H7 (cell line): ENCODE data around the gene GRHPR. TPM values are rescaled to one million over a fixed set of nuclear protein-coding genes. Genes with fewer than 3 reads are reported as not detected.
"Not testable (repeated sequence)": the region's sequence is repeated elsewhere in the genome, so short reads cannot be mapped to it uniquely, and the experiment has no call there.

Experiments
- DNase-seq: peaks from one replicate; pipeline ENCODE4 v3.0.0; 2012
- H3K27me3 ChIP-seq: 2 replicates; pipeline ENCODE4 v1.6.0; 2011; ENCODE audit warnings: mild to moderate bottlenecking, low read length; ENCODE audit not compliant: control insufficient read depth, insufficient read depth
- H3K36me3 ChIP-seq: replicated peaks from 2 replicates; pipeline ENCODE4 v1.5.1; 2011; ENCODE audit warnings: low read length; ENCODE audit not compliant: control insufficient read depth, insufficient read depth
- H3K4me3 ChIP-seq: 2 replicates; pipeline ENCODE4 v1.5.1; 2011; ENCODE audit warnings: low read depth, mild to moderate bottlenecking, control low read depth, low read length, moderate library complexity; ENCODE audit not compliant: insufficient read depth
- total RNA-seq: library from RNA; depleted of rRNA; stranded (reverse); fragments of >200 nt; shearing (Covaris generic); gene quantifications from 2 replicates; pipeline ENCODE4 v1.2.3, GENCODE V29; 2014

The GRHPR gene
- total RNA-seq, 1 experiment from 2014 or later = 170 TPM

DNA sequence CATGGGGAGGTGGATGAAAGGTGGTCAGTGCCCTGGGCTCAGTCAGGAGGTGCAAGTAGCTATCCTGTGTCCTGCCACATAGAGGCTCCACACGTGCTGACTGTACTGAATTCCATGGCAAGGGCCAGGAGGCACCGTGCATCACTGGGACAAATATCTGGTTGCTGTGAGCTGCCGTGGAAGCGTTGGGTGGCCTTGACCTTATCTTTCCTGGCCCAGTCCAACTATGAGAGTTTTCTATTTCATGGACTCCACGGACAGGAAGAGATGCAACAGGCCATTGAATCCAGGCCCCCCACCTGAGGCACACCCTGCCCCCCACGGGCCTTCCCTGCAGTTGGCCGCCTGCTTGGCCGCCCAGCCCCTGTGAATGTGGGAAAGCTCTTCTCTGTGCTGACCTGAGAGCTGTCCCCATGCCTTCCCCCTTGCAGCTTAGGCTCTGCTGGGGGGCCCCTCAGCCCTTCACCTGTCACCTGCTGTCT lies 1.7 kb downstream of the GRHPR start:
- Histone ChIP-seq H3K36me3 (peaks cover 24% of the 10 kb centered on the region), H3K27me3 (no peaks in the 10 kb centered on the region), H3K4me3 (no peak overlapping the region)
- DNase-seq = no peak

DNA sequence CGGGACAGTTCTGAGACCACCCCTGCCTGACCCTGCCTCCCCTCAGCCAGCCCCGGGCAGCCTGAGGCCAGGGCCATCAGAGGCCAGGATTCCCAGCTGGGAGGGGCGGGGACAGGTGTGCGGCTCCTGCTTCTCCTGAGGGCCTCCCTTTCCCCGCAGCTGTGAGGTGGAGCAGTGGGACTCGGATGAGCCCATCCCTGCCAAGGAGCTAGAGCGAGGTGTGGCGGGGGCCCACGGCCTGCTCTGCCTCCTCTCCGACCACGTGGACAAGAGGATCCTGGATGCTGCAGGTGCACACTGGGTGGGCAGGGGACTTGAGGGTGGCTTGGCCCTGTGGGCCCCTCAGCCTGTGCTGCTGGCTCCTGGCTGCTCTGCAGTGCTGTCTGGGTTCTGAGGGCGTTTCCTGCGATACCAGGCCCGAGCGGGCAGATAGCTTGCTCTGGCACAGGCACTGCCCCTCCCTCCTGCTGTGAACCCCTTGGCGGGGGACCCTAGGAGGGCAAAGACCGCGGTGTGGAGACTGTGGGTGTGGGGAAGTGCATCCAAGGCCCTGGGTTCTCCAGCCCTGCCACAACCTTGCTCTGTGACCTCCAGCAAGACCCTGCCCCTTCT lies 2.3 kb downstream of the GRHPR start:
- DNase-seq = peak; percentile 74
- Histone ChIP-seq H3K36me3 (peaks cover 26% of the 10 kb centered on the region), H3K27me3 (no peaks in the 10 kb centered on the region), H3K4me3 (no peak overlapping the region)

DNA sequence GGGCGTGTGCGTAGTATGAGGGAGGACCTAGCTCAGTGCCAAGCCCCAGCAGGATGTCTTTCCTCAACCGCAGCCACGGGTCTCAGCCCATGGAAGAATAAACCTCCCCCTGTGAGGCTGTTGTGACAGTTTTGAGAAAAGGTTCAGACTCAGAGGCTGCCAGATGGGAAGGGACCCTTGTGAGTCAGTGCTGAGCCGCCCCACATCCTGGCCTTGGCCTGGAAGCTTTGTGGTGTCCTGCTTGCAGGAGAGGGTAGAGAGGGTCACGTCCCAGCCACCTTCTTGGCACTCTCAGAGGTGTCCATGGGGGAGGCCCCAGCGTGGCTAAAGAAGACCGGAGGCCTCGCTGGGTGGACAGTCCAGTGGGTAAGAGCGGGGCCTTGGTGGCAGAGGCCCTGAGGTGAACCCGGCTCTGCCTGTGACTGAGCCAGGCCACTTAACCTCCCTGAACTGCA lies 2.8 kb downstream of the GRHPR start:
- peaks cover 28% of the 10 kb centered on the region for H3K36me3 ChIP-seq
- DNase-seq = no peak
- no peaks in the 10 kb centered on the region for H3K27me3 ChIP-seq
- H3K4me3 ChIP-seq = no peak overlapping the region

DNA sequence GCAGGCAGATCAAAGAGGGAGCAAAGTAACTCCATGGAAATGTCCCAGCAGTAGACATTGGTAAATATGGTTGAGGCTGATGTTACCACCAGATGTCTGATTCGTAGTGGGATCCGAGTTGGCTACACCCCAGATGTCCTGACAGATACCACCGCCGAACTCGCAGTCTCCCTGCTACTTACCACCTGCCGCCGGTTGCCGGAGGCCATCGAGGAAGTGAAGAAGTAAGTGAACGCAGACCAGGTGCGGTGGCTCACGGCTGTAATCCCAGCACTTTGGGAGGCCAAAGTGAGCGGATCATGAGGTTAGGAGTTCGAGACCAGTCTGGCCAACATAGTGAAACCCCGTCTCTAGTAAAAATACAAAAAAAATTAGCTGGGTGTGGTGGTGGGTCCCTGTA lies 3.9 kb downstream of the GRHPR start:
- H3K4me3 ChIP-seq, DNase-seq, H3K27me3 ChIP-seq: not testable (repeated sequence)
- H3K36me3 ChIP-seq = peaks cover 30% of the 10 kb centered on the region

DNA sequence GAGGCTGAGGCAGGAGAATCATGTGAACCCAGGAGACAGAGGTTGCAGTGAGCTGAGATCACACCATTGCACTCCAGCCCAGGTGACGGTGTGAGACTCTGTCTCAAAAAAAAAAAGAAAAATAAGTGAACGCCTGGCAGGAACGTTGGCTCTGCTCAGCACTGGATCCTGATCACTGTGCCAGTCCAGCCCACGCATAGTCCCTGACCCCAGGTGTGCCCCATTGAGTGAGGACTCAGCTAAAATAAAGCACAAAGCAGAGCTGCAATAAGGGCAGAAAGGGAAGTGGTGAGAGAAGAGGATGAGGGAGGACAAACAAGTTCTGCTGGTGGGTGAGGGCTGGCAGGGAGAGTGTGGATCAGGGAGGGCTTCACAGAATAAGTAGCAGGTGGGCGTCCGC lies 4.3 kb downstream of the GRHPR start:
- Histone ChIP-seq H3K4me3 (no peak overlapping the region), H3K36me3 (peaks cover 31% of the 10 kb centered on the region), H3K27me3 (no peaks in the 10 kb centered on the region)
- DNase-seq = no peak

DNA sequence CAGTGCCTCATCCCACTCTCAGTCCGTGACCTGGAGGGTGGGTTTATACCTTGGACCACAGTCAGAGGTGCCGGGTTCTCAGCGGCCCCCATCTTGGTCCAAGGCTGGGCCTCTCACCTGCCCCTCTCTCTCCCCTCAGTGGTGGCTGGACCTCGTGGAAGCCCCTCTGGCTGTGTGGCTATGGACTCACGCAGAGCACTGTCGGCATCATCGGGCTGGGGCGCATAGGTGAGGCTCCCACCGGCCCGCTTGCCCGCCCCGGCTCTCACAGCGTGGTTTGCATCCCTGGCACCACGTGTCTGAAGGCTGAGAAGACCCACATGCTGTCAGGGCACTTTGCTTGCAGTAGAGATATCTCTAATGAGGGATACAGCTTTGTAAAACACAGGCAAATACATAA lies 5.8 kb downstream of the GRHPR start:
- H3K4me3 ChIP-seq = no peak overlapping the region
- no peaks in the 10 kb centered on the region for H3K27me3 ChIP-seq
- DNase-seq = no peak
- H3K36me3 ChIP-seq = peaks cover 36% of the 10 kb centered on the region

DNA sequence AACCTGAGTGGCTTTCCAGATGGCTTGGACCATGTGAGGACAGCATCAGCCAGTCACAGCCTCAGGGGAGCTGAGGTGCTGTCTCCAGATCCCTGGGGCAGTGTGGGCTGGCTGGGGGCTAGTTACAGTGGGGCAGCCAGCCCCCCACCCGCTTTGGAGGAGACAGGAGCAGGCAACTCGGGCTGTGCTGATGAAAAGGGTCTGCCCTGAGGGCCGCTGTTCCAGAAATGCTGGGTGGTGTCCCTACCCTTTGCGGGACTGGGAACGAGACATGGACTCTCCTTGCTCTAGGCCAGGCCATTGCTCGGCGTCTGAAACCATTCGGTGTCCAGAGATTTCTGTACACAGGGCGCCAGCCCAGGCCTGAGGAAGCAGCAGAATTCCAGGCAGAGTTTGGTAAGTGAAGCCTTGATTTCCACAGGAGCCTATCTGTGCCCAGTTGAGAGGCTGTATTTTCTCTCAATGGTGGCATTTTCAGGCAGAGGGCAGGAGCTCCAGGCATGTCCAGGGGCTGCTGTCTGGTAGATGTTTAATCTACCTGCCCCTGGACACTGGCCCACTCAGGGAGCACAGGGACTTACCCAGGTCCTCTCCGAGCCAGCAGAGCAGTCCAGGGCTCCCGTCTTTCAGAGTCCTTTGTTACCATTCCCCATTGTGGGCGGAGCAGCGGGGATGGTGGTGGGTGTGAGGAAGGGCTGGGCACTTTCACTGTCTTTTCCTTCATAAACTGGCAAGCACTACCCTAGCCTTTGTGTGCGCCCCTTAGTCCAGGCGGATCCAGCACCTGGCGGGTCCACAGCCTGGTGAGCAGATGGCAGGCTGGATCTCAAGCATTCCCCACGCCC lies 7.2 kb downstream of the GRHPR start:
- no peaks in the 10 kb centered on the region for H3K27me3 ChIP-seq
- no peak overlapping the region for H3K4me3 ChIP-seq
- DNase-seq = no peak
- peaks cover 35% of the 10 kb centered on the region for H3K36me3 ChIP-seq

DNA sequence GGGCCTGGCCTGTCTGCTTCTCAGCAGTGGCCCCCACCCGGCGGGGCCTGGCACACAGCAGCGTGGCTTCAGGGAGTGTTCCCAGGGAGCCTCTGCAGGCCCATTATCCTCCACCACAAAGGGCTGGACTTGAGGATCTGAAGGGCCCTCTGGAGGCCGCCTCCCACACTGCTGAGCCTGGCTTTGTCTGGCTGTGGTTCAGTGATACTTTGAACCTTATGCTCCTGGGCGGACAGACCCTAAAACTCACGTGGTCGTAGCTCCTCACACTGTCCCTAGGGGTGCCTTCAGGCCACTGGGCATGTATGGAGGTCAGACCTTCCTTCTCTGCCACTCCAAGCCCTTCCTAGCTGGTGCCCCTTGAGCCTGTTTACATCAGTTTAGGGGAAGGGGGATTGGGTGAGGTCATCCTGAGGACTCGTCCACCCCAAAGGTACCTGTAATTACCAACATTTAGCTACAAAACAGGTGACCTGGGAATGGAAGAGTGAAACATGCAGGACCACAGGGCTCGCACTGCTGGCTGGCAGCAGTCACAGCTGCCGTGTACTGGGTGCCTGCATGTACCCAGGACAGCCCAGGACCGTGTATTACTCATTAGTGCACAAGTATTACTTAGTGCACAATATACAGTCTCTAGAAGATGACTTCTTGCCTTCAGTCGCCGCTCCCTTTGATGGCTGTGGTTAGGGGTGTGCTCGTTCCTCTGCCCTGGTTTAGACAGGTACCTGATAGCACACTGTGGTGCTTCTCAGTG lies 8.5 kb downstream of the GRHPR start:
- no peak overlapping the region for H3K4me3 ChIP-seq
- H3K27me3 ChIP-seq = no peaks in the 10 kb centered on the region
- H3K36me3 ChIP-seq = peaks cover 36% of the 10 kb centered on the region
- peak; percentile 80 for DNase-seq

DNA sequence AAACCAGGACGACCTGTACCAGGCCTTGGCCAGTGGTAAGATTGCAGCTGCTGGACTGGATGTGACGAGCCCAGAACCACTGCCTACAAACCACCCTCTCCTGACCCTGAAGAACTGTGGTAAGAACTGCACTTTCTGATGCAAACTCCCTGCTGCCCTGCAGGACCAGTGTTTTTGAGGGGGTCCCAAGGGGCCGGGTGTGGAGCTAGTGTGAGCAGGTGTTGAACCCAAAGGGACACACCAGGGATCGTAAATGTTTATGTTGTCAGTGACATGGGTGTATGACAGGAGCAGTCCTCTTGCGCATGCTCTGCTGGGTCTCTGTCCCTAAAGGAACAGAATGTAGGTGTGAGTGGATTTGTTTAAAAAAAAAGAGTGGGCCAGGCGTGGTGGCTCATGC lies 9.5 kb downstream of the GRHPR start:
- H3K4me3 ChIP-seq = no peak overlapping the region
- peaks cover 34% of the 10 kb centered on the region for H3K36me3 ChIP-seq
- no peaks in the 10 kb centered on the region for H3K27me3 ChIP-seq
- DNase-seq = no peak

DNA sequence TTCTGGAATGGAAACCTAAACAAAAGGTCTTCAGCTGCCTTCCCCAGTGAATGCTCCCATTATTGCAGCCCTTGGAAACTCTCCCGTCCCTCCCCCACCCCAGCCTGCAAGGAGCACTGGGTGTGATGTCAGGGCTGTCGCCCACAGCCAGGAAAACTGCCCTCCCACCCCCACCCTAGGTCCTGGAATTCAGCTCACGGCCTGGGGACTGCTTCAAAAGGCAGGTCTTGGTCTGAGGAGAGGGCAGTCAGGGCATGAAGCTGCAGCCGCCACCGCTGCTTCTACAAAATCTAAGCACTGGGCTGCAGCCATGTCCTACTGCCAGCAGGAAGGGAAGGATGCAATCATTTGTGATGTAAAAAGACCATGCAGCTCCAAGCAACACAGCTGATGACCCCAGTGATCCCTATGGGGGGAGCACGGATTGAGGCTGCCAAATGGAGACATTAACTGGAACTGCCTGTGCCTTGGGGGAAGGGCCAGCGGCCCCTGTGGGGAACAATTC lies 11.4 kb downstream of the GRHPR start:
- Histone ChIP-seq H3K27me3 (no peaks in the 10 kb centered on the region), H3K4me3 (no peak overlapping the region), H3K36me3 (peaks cover 40% of the 10 kb centered on the region)
- peak; percentile 84 for DNase-seq

DNA sequence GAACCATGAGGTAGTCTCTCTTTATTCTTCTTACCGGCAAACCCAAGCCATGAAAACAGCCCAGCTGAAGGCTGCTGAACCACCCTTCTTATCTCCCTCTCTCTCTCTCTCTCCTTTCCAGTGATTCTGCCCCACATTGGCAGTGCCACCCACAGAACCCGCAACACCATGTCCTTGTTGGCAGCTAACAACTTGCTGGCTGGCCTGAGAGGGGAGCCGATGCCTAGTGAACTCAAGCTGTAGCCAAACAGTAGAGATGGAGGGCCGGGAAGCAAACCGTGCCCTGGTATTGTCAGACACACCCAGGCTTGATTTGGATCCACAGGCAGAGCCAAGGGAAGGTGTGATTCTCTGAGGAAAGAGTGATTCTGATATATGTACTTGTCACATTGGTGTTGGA lies 14.0 kb downstream of the GRHPR start:
- Histone ChIP-seq H3K36me3 (peaks cover 43% of the 10 kb centered on the region), H3K27me3 (no peaks in the 10 kb centered on the region), H3K4me3 (no peak overlapping the region)
- no peak for DNase-seq

DNA sequence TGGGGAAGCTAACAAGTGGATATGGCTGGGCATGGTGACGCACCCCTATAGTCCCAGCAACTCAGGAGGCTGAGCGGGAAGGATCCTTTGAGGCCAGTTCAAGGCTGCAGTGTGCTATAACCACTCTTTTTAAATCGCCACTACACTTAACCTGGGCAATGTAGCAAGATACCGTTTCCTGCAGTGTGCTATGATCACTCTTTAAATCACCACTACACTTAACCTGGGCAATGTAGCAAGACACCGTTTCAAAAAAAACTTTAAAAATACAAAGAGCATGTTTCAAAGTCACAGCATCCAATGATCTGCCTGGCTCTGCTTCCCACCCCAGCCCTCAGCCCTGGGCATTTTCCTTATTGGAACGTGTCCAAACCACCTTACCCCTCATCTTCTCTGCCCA lies 14.5 kb downstream of the GRHPR start:
- Histone ChIP-seq H3K36me3 (peaks cover 44% of the 10 kb centered on the region), H3K4me3 (no peak overlapping the region)

DNA sequence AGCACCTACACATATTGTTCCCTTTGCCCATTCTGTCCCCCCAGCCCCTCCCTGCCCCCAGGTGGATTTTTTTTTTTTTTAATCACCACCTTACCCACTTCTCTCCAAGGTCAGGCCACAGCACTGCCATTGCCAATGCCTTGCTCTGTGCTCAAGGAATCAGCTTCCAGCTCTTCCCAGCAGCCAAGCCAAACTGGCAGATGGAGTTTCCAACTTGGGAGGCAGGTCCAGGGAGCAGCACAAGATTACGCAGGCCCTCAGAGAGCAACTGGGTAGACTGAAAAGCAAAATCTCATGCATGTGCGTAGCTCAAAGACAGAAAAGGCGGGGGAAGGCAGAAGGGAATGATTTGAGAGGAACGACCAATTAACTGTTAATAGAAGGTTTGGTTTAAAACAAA lies 15.1 kb downstream of the GRHPR start:
- Histone ChIP-seq H3K4me3 (no peak overlapping the region), H3K27me3 (no peaks in the 10 kb centered on the region), H3K36me3 (peaks cover 46% of the 10 kb centered on the region)
- DNase-seq = no peak

More for the DNA sequence above, 14.5 kb downstream of the GRHPR start:
- H3K27me3 ChIP-seq = no peaks in the 10 kb centered on the region
- no peak for DNase-seq

DNA sequence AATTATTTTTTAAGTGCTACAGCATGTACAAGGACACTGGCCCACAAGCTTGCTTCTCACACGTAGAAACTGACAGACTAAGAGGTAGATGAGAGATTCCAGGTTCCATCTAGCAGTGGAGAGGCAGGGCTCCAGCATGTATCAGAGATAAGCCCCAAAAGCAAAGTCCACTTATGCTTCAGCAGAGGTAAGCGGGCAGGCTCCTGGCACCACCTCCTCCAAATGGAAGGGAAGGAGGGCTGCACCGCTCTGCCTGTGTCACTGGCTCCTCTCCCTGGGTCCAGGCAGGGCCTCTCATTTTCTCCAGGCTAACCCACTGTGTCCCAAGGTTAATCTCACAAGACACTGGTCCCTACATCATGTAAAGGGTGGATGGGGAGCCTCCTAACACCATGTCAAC lies 15.9 kb downstream of the GRHPR start:
- Histone ChIP-seq H3K27me3 (no peaks in the 10 kb centered on the region), H3K36me3 (peaks cover 44% of the 10 kb centered on the region), H3K4me3 (no peak overlapping the region)
- DNase-seq = no peak
